ENCODE data around the gene FKBP1B. TPM values are rescaled to one million over a fixed set of nuclear protein-coding genes. Genes with fewer than 3 reads are reported as not detected.
A peak's percentile ranks its signal among the peaks of the same experiment; 100 is the strongest.

The FKBP1B gene
- total and polyA plus RNA-seq, 10 donors: 2.4 to 5.1 (median 3.5) TPM

DNA sequence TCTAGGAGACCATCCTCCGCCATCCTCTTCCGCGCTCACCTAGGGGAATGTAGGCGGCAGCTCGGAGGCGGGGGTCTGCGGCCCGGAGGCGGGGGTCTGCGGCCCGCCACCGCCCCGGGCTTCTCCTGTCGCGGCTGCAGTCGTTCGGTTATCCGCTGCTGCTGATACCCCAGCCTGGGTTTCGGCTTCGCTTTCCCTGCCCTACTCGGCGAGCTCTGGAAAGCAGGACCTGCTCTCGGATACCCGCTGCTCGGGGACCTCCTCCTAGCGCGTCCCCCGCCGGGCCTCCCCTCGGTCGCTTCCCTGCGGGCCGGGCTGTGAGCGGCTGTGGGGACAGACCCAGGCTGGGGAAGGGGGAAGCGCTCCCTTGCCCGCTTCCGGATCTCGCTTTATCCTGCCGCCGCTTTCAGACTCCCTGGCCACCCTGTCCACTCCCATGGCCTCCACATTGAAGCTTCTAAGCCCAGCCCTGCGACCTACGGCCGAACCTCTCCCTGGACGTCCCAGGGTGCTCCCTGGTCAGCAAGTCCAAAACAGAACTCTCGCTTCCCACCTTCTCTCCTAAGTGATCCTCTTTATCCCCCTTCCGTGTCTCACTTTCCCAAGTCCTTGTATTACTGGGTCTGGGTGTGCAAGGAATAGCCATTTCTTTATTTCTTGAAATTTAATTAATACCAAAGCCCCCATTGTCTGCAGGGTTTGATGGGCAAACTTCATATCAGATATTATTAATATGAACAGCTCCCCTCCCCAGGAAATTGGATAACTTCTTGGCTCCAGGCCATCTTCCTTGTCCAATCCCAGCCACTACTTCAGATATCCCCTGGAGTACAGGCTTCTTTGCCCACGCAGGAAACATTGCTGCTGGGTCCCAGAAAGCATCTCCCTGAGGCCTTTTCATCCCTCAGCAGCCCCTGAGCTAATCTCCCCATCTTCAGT is 769 bp downstream of the FKBP1B start:
- Histone ChIP-seq H3K4me3 (peak overlapping the region; percentile 52 to 89 (median 62)), H3K27me3 (replicated peaks in 1 of 7) (peaks cover 0 to 27% (median 0%) of the 10 kb centered on the region in 7 donors), H3K36me3 (no peaks in the 10 kb centered on the region), H3K9me3 (no peaks in the 10 kb centered on the region), H3K27ac (peak overlapping the region in 6 of 8 donors; percentile 20 to 61 (median 50)), H3K4me1 (peaks cover 18 to 47% (median 37%) of the 10 kb centered on the region in 6 donors)
- intact Hi-C loops (cut with DNase I; ENCODE audit: low total_unique reads): no loop called here
- TF ChIP-seq, protein P1, sequence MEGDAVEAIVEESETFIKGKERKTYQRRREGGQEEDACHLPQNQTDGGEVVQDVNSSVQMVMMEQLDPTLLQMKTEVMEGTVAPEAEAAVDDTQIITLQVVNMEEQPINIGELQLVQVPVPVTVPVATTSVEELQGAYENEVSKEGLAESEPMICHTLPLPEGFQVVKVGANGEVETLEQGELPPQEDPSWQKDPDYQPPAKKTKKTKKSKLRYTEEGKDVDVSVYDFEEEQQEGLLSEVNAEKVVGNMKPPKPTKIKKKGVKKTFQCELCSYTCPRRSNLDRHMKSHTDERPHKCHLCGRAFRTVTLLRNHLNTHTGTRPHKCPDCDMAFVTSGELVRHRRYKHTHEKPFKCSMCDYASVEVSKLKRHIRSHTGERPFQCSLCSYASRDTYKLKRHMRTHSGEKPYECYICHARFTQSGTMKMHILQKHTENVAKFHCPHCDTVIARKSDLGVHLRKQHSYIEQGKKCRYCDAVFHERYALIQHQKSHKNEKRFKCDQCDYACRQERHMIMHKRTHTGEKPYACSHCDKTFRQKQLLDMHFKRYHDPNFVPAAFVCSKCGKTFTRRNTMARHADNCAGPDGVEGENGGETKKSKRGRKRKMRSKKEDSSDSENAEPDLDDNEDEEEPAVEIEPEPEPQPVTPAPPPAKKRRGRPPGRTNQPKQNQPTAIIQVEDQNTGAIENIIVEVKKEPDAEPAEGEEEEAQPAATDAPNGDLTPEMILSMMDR (IDR thresholded peaks at IDR 0.05 in 8 of 11, conservative IDR thresholded peaks at IDR 0.05 in 3 of 11): no peak
- TF ChIP-seq POLR2AphosphoS5 (IDR thresholded peaks at IDR 0.05): peak in 1 of 3 donors; percentile 17
- peak; percentile 84 for DNase-seq
- WGBS, 5 donors: 10 to 15% (median 11%) methylated on average over 24 to 47 of the region's 47 CpGs

DNA sequence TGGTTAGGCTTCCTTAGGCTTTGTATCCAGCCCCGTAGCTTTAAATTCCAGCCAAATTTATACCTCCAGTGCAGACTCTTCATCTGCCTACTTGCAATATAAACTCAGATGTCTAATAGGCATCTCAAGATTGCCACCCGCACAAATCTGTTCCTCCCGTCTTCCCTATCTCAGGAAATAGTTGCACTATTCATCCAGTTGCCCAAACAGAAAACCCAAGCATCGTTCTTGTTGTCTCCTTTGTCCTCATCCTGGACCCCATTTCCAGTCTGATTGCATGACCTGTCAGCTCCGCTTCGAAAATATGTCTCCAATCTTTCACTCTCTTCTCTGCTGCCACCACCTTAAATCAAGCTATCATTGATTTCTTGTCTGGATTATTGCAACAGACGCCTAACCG is 2.3 kb downstream of the FKBP1B start:
- no peaks in the 10 kb centered on the region for H3K36me3 ChIP-seq
- peaks cover 10 to 34% (median 25%) of the 10 kb centered on the region in 6 donors for H3K4me1 ChIP-seq
- no peak for TF ChIP-seq POLR2A (IDR thresholded peaks at IDR 0.05)
- TF ChIP-seq POLR2AphosphoS5 (IDR thresholded peaks at IDR 0.05): no peak
- TF ChIP-seq, protein P1 (IDR thresholded peaks at IDR 0.05 in 8 of 11, conservative IDR thresholded peaks at IDR 0.05 in 3 of 11): no peak
- DNase-seq: no peak
- H3K27ac ChIP-seq: no peak overlapping the region
- H3K4me3 ChIP-seq: no peak overlapping the region
- WGBS, 5 donors: 69 to 86% (median 79%) methylated on average over 8 of the region's 8 CpGs
- intact Hi-C loops (cut with DNase I; ENCODE audit: low total_unique reads): no loop called here
- H3K9me3 ChIP-seq: peaks cover 0 to 4% (median 0%) of the 10 kb centered on the region in 8 donors
- H3K27me3 ChIP-seq (replicated peaks in 1 of 7): peaks cover 0 to 27% (median 0%) of the 10 kb centered on the region in 7 donors

GRCh38 chr2:24052951-24053350 is 3.4 kb downstream of the FKBP1B start:
- Histone ChIP-seq H3K27me3 (replicated peaks in 1 of 7) (peaks cover 0 to 27% (median 0%) of the 10 kb centered on the region in 7 donors), H3K4me3 (no peak overlapping the region), H3K36me3 (no peaks in the 10 kb centered on the region), H3K4me1 (peaks cover 8 to 26% (median 19%) of the 10 kb centered on the region in 6 donors), H3K27ac (no peak overlapping the region), H3K9me3 (peaks cover 0 to 4% (median 0%) of the 10 kb centered on the region in 8 donors)
- DNase-seq: no peak
- 90 to 100% (median 100%) methylated on average over 1 of the region's 1 CpG for WGBS, 5 donors
- TF ChIP-seq, protein P1 (IDR thresholded peaks at IDR 0.05 in 8 of 11, conservative IDR thresholded peaks at IDR 0.05 in 3 of 11): no peak
- TF ChIP-seq POLR2A (IDR thresholded peaks at IDR 0.05): no peak
- TF ChIP-seq POLR2AphosphoS5 (IDR thresholded peaks at IDR 0.05): no peak
- intact Hi-C loops (cut with DNase I; ENCODE audit: low total_unique reads): no loop called here

Data from spleen (tissue), 11 donors.